RWPE1 (cell line): ENCODE results near the gene PDCD11.

Source experiments
- CTCF ChIA-PET: fragments of 350-600 bp; sonication (Branson Sonifier 250); formaldehyde crosslinking; extraction: SDS; loops from one replicate; lab custom pipeline; 2021; lab: Yijun Ruan, JAX
- POLR2A ChIA-PET: fragments of 400-600 bp; formaldehyde crosslinking; extraction: SDS; loops from one replicate; lab custom pipeline; 2020; ENCODE audit warnings: antibody characterized with exemption; ENCODE audit not compliant: low non-redundant PET; lab: Yijun Ruan, JAX
- DNase-seq: peaks from one replicate; pipeline ENCODE4 v3.0.0; 2012; ENCODE audit warnings: low spot score
- H3K27ac ChIP-seq: fragments of 450-650 bp; 2 replicates; pipeline ENCODE4 v1.5.1; 2017
- TF ChIP-seq, protein P1 (sequence below): fragments of 450-650 bp; conservative IDR thresholded peaks from 2 replicates; pipeline ENCODE4 v1.5.1; 2017; ENCODE audit warnings: low read depth, mild to moderate bottlenecking

The PDCD11 gene

DNA sequence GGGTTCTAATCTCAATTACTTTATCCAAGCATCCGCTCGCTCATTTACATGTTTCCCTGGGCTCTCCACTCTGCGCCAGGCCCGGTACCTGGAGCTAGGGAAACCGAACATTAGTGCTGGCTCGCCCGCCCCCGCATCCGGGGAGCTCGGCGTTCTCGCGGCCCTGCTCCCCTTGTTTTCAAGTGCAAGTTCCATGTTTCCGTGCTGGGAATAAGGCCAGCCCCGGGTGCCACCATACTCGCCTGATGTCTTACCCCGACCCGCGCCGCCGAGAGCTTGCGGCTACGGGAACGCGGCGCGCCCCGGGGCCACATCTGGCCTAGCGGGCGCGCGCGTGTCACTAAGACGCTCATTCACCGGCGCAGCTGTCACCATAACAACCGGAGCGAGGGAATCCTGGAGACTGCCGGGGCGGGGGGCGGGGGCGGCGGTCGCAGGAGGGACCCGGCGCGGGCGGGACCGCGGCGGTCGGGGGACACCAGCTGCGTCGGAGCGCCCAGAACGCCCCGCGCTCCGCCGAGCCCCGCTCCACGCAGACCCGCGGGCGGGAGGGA is 97.0 kb downstream of the PDCD11 start, which contains the start of gene NEURL1:
Gene NEURL1 (plus strand): TSS at position 344 of the 554 bp plus-strand sequence. CDS start 683 bp downstream, outside the sequence.
- ChIA-PET CTCF (interaction anchor here (0.7 to 1.7 kb wide), 4 partner anchors 12 to 193 kb away, joined by 3 to 8 read pairs (median 5); no protein-coding TSS in a partner anchor), POLR2A (interaction anchor here (0.6 to 0.7 kb wide), 2 partner anchors 91 to 643 kb away, joined by 3 read pairs; no protein-coding TSS in a partner anchor)
- no peak for DNase-seq
- no peak within 1 kb of the TSS for H3K27ac ChIP-seq
- TF ChIP-seq, protein P1, sequence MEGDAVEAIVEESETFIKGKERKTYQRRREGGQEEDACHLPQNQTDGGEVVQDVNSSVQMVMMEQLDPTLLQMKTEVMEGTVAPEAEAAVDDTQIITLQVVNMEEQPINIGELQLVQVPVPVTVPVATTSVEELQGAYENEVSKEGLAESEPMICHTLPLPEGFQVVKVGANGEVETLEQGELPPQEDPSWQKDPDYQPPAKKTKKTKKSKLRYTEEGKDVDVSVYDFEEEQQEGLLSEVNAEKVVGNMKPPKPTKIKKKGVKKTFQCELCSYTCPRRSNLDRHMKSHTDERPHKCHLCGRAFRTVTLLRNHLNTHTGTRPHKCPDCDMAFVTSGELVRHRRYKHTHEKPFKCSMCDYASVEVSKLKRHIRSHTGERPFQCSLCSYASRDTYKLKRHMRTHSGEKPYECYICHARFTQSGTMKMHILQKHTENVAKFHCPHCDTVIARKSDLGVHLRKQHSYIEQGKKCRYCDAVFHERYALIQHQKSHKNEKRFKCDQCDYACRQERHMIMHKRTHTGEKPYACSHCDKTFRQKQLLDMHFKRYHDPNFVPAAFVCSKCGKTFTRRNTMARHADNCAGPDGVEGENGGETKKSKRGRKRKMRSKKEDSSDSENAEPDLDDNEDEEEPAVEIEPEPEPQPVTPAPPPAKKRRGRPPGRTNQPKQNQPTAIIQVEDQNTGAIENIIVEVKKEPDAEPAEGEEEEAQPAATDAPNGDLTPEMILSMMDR = no peak

DNA sequence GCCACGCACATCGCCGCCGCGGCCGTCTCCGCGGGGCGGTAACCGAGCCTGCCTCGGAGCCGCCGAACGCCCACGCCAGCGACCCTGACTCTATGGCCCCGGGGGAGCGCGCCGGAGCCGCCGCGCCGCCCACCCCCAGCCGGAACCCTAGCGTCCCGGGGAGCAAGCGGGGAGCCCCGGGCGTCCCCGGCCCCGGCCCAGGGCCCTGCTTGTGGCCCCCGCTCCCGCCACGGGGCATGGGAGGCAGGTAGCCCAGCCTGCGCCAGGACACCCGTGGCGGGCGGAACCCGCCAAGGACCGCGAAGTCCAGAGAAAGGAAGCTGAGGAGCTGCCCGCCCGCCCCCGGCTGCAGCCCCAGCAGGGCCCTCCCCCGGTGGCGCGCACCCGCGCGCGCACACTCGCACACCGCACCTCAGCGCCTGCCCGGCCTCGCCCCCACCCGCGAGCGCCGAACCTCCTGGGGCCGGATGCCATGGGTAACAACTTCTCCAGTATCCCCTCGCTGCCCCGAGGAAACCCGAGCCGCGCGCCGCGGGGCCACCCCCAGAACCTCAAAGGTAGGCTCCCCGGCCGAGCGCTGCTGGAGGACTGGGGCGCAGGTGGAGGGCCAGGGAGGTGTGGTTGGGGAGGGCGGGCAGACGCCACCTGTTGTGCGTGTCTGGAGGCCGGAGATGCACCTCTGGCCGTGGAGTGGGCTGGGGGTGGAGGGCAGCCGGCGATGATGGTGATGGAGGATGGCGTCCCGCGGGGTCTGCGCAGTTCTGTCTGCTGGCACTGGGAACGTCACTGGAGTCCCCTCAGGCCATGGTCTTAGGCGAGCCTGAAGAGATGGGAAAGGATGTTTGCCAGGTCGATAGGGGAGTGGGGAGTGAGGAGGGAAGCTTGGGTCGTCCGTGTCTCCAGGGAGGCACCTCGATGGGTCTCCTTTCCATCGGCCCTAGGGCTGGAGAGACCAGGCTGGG is 97.8 kb downstream of the PDCD11 start:
- H3K27ac ChIP-seq = no peak overlapping the region
- TF ChIP-seq, protein P1 = no peak
- ChIA-PET CTCF (interaction anchor here (0.6 to 1.7 kb wide), 5 partner anchors 13 to 342 kb away, joined by 3 to 8 read pairs (median 3); no protein-coding TSS in a partner anchor), POLR2A (no interaction called here)
- DNase-seq = peak; percentile 29

GRCh38 chr10:103495321-103495720 is 98.9 kb downstream of the PDCD11 start:
- no peak for DNase-seq
- H3K27ac ChIP-seq = no peak overlapping the region
- ChIA-PET CTCF (interaction anchor here (1.2 kb wide), 1 partner anchor 12 kb away, joined by 3 read pairs; no protein-coding TSS in a partner anchor), POLR2A (no interaction called here)
- TF ChIP-seq, protein P1 = no peak
